ENCODE measurements around the gene PRSS8.

GRCh38 chr16:31131841-31132271 is 3.7 kb downstream of the PRSS8 start:
- no peak for TF ChIP-seq POLR2A (IDR thresholded peaks at IDR 0.05; ENCODE audit: low read depth, low read length)
- TF ChIP-seq CTCF (IDR thresholded peaks at IDR 0.05; ENCODE audit: extremely low read depth in 1 of 2, insufficient read depth in 1 of 2, low read depth in 1 of 2, low read length in 2 of 2), result no peak
- no peak for TF ChIP-seq FOS (IDR thresholded peaks at IDR 0.05; ENCODE audit: borderline replicate concordance, insufficient read depth, low read length)
- no peak for TF ChIP-seq MAX (IDR thresholded peaks at IDR 0.05; ENCODE audit: insufficient read depth, insufficient read length)
- no peak for TF ChIP-seq EZH2 (IDR thresholded peaks at IDR 0.05; ENCODE audit: borderline replicate concordance, low read depth, low read length, severe bottlenecking)

Measured in endothelial cell of umbilical vein (primary cell).